GM19468 (cell line): Measurements from ENCODE around the gene FGFR2.
"Not testable (repeated sequence)": the region's sequence is repeated elsewhere in the genome, so short reads cannot be mapped to it uniquely, and the experiment has no call there.

Experiments used
- ATAC-seq: cut with Tn5 transposase; IDR thresholded peaks from one replicate; pipeline ENCODE4 v1.9.1; 2021; ENCODE audit warnings: mild to moderate bottlenecking, moderate library complexity, moderate number of reproducible peaks; ENCODE audit not compliant: unreplicated experiment; ENCODE audit errors: extremely low read depth

FGFR2 gene

DNA sequence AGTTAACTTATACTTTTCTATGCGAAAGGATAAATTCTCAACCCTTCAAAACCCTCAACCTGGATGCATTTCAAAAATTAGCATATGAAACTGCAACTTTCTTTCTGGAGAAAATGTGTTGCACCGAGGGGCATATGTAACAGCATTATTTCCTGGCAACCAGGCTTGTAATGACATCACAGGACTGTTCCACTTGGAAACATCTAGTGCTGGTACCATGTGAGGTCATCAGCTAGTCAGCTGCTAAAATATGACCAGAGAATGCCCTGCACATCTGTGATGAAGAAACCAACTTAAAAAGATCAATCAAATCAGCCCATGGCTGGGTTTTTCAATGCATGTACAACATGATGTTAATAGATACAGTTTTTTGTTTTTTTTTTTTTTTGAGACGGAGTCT is 40.0 kb downstream of the FGFR2 start:
- no peak for ATAC-seq

DNA sequence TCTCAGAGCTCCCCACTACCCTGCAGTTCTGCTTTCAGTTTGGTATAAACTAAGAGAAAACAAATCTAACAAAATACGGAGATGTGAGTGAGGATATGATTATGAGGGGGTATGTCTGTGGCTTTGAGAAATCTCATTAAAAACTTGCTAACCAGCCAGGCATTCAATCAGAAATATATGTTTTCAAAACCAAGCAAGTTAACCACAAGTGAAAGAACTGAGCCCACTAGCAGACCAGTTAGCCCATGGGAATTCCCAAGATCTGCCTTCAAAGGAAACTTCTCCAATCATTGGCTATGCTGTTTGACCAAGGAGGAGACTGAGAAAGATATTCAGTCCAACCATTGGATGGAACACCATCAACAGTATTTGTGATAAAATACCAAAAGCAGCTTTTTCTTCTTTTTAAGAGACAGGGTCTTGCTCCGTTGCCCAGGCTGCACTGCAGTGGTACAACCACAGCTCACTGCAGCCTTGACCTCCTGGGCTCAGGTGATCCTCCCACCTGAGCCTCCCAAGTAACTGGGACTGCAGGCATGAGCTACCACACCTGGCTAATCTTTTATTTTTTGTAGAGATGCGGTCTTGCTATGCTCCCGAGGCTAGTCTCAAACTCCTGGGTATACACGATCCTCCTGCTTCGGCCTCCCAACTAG is 41.2 kb downstream of the FGFR2 start:
- no peak for ATAC-seq

DNA sequence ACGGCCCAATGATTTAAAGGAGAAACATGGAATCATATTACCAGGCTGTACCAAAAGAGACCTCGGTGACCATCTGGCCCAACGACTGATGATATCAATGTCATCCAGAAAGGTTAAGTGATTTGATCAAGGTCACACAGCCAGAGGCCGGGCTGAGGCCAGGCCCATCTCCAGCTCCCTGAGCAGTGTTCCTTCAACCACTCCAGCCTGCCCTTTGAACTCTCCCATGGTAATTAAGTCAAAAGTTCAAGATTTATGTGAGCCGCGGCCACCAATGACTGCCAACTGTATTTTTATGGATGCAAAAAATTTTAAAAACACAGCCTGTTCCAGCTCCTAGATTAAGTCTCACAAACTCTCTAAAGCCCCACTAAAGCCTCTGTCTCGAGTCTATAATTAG is 41.8 kb downstream of the FGFR2 start:
- no peak for ATAC-seq

DNA sequence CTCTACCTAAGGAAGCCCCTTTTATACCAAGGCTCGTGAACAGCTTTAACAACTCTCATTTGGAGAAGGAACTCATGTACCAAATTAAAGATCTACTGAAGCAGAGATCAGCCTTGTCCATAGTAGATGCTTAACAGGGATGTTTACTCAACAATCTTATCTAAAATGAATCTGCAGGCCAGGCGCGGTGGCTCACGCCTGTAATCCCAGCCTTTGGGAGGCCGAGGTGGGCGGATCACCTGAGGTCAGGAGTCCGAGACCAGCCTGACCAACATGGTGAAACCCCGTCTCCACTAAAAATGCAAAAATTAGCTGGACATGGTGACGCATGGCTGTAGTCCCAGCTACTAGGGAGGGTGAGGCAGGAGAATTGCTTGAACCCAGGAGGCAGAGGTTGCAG is 43.3 kb downstream of the FGFR2 start:
- not testable (repeated sequence) for ATAC-seq

DNA sequence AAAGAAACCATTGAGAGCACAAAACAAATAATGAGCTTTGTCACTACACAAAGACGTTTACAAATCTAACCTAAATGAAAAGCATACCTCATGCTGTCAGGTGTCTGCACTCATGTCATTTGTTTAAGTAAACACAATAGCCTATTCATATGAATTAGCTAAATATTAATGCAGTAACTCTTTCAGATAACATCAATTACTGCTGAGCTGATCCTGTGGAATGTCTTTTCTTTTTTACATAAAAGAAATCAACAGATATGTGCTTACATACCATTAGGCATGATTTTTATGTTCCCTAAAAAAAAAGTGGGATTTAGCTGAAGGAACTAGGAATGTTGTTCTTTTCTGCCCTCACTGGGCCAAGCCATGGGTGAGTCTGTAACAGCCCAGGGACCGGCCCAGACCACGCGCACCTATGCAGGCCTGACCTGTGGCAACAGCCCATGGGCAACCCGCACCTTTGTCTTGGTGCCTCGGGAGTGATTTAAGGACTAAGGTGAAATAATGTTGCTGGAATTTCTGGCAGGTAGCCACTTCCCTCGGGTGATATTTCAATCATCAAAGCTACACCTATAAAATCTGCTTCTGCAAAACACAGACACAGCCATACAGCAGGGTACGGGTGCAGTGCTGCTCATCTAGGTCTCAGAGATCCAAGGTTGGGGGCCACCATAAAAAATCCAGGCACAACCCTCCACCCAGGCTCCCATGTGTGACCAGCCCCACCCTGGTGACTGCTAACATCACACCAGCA is 44.6 kb downstream of the FGFR2 start:
- no peak for ATAC-seq

DNA sequence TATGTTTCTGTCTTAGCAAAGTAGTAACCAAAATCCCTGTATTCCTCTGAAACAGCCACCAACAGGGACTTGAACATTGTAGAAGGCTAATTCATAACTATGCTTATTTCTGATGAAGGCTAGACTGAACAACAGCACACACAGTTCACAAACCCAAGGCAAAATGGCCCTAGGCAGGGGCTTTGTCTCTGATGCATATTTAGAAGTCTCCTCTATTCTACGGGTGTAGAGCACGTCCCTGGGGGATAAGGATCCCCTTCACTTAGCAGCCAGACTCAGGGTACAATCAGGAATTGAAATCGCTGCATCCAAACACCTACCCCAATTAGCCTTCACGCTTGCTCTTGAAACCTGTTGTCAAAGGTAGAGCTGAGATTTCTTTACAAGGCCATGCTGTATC is 45.5 kb downstream of the FGFR2 start:
- no peak for ATAC-seq

DNA sequence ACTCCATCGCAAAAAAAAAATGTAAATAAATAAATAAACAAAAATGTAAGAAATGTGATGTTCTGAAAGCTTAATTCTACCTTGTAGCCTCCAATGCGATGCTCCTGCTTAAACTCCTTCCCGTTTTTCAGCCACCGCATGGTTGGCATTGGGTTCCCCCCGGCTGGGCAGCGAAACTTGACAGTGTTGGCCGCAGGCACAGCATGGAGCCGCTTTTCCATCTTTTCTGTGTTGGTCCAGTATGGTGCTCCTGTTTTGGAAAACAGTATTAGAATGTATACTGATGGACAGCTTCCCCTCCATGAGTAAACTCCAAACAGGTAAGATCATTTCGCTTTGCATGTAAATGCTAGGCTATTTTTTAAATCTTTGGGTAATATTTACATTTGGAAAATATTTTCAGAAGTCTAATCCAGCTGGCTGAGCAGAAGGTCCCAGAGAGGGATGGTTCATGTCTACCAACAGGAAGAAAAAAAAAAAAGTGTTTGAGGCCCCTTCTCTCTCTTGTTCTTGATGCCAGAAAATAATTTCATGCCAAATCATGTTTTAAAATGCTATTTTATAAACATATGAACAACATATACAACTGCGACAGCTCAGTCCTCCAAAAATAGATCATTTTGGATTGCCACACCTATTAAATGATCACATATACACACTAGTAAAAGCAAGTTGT is 46.9 kb downstream of the FGFR2 start:
- no peak for ATAC-seq

DNA sequence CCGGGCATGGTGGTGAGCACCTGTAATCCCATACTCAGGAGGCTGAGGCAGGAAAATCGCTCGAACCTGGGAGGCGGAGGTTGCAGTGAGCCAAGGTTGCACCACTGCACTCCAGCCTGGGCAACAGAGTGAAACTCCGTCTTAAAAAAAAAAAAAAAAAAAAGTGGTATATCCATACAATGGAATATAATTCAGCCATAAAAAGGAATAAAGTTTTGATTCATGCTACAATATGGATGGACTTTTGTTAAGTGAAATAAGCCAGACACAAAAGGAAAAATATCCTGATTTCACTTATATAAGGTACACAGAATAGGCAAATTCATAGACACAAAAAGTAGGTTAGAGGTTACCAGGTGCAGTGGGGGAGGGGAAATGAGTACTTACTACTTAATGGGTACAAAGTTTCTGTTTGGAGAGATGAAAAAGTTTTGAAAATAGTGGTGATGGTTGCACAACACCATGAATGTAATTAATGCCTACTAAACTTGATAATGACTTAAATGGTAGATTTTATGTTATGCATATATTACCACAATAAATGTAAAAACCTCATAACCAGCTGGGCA is 53.9 kb downstream of the FGFR2 start:
- ATAC-seq: no peak

DNA sequence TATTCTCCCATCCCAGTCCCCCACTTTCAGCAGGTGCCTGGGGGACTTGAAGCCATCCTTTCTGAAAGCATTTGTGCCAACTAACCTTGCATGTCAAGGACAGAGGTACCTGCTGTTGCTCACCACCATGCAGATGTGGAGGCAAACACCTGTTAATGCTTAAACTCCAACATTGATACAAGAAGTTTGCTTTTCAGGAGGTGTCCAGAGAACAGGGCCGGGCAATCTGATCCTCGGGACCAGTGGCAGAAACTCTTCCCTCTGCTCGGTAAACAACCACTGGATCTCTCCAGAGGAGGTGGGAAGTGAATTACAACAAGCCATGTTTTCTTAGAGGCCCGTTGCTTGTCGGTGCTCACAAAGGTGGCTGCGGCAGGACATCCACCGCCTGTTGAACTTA is 54.7 kb downstream of the FGFR2 start:
- no peak for ATAC-seq

DNA sequence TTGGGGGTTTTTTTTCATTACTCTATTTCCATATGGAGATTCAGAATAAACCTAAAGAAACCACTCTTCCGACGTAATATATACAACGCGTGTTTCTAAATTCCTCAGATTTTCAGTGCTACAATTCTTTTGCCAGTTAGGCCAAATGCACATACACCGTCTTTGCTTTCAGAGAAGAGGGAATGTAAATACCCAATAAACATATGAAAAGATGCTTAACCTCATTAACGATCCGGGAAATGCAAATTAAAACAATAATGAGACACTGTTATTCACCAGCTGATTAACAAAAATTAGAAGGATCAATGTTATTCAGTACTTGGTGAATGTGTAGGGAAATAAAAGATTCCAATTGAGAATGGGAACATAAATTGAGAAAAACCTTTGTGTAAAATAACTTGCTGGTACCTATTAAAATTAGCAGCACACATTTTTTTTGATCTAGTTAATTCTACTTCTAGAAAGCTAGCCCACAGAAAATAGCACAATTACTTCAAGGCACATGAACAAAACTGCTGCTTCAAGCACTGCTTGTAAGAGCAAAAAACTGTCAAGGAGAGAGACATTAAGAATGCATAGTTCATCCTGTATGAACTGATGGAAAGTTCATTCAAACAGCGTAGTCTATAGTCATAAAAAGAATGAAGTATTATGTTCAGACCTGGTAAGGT is 56.7 kb downstream of the FGFR2 start:
- ATAC-seq: no peak

DNA sequence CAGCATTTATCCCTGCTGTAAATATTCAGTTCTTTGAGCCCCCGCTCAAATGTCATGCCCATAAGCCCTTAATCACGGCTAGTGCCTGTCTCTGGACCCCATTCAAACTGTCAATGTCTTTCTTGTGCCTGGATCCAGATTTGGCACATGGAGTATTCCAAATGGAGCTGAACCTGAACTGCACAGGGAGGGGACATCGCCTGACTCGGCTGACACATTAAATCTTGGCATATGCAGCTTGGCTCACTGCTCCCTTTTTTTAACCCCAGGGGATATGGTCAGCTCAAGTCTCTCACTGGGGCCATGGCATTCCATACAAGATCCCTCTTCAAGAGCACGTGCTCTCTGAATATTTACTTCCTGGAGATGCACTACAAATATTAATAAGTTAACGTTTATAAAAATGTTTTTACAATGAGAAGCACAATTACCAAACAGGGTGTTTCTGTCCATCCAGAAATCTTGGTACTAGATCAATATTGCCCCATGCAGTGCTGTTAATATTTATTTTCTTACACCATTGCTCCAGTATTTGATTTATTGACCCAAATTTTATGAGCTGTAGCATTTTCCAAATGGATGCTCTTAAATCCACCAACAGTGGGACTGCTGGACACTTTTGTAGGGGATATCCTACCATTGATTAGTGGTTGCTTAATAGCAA is 57.4 kb downstream of the FGFR2 start:
- no peak for ATAC-seq

DNA sequence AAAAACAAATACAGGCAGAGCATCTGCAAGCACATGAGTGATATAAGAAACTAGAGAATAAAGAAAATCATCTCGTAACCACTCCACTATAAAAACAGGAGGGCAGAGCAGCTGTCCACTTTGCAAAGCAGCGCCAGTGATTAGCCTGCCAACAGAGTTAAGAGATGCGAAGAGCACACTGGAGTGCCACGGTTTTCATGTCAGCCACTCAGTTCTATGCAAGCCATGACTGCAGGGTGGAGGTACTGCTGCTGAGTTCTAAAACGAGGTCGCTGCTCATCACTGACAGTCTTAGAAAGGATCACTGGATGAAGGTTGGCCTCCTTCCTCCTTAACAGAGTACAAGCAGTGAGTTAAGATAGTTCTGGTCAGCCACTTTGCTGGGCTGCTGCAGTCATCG is 58.5 kb downstream of the FGFR2 start:
- no peak for ATAC-seq

DNA sequence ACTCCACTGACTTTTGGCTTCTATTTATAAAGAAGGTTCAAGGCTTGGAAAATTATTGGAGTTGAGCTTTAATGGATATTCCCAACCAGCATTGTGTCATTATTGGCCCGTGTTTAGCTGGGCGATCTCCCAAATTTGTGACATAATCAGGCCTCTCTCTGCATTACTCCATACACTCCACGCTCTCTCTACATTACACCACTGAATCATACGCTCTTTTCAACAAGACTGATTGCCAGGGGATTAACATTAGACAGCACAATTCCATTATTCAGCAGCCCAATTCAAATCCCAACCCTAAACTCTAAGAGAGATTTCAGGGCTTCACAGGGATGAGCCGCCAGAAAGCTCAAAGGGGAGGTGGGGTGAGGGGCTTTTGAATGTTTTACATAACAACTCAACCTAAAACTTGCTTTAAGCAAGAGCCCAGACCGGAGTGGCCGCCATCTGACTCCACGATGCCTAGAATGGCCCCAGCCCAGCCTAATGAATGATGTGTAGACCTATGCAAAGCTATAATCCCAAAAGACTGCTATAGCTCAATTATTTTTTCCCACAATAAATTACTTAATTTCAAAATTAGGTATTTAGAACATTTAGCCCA is 61.8 kb downstream of the FGFR2 start:
- ATAC-seq: no peak

DNA sequence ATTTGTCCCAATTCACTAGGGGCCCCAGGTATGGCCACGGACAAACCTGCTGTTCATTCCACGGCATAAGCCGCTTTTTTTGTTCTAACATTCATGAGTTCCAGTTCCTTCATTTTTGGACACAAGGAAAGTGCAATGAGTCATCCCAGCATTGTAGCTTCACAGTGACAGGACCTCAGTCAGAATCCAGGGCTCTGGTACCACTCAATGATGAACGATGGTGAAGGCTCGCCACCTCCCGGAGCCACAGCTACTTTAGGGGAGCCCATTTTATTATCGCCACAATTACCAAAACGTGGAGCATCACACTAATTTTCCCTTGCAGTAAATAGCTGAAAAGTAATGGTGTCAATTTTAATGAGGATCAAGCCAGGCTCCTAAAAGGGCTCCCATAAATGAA is 62.9 kb downstream of the FGFR2 start:
- ATAC-seq: no peak

DNA sequence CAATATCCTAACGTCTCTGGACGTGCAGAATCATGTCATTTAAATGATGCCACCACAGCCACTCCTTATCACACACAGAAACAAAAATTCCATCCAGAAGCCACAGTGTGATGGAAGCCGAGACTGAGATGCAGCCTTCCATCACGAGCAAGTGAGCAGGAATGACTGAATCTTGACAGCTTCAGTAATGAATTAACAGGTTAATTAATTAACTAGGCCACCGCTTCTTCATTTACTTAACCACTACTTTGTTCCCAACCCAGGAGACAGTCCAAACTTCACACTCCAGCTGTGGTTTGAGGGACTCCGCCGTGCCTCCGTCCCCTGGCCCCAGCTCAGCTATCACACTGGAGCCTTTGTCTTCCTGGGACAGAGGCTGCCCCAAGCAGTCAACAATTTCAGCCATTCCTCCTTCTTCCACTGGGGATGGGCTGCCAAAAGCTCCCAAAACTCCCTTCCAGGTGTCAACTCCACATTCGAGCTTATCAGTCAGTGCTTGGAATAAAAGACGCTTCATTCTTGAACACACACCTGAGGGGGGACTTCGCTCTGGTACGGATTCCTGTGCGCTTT is 65.9 kb downstream of the FGFR2 start:
- no peak for ATAC-seq

DNA sequence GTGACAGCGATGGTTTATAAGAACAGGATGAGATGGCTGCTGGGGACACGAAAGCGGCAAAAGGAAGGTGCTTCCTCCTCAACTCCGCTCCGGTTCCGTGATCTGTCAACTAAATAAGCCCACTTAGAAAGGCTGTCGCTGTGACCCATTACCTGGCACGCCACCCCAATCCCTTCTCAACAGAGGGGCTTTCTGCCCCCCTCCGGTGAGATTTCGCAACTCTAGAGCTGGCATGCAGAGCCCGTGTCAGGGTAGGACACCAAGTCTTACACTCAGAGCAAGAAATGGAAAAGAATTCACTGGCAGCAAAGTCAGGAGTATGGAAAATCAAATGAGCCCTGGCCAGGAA is 66.4 kb downstream of the FGFR2 start:
- ATAC-seq: no peak

DNA sequence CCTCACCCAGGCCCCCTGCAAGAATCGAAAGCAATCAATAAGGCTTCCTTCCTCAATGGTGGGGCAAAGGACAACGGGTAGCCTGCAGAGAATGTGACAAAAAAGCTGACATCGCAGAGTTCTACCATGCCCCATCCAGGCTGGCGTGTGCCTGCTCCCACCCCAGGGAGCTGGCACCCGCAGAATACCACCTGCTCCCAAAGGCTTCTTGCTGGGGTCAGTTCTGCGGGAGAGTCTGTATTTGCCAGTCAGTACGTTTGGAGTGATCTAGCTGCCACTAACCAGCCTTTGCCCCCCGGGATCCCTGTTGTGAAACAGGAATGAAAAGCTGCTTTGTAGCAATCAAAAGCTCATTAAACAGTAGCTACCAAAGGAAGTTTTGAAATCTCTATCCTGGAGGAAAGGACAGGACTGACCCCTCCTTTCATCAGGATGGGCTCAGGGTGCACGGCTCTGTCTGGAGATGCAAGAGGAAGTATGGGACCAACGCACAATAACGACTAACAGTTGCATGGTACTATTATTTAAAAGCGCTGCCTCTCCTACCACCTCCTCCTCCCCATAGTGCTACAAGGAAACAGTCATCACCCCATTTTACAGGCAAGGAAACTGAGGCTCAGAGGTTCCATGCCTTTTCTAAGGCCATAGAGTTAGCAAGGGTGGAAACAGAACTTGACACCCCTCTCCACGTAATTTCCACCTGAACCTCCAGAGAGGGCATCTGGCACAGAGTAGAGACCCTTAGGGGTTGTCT is 67.0 kb downstream of the FGFR2 start:
- ATAC-seq: no peak

DNA sequence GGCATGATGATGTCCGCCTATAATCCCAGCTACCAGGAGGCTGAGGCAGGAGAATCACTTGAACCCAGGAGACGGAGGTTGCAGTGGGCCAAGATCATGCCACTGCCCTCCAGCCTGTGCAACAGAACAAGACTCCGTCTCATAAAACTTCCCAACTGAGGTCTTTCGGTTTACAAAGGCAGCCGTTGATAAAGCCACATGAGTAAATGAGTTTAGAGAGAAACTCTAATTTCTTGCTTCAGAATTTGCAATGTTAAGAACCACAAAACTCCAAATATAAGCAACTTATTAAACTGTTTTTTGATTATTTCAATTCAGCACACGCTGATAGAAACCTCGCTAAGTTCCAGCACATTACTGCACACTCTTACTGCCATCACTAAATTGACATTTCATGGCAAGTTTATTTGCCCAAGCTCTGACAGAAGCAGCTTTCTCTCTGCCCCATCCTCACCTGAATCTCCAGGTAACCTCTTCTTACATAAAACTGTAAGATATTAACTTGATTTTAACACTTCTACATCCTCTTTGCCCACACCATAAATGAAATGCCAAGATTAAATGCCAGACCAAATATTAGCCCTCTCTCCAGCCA is 67.7 kb downstream of the FGFR2 start:
- no peak for ATAC-seq
